Stomach (tissue), 4 donors: Measurements from ENCODE around the gene ACE2.

Experiments
- CTCF ChIP-seq, 7 experiments: fragments of 450-650 bp in 4 of 7; fragments of 200-600 bp in 3 of 7; sonication (generic) in 3 of 7; IDR thresholded peaks; one replicate each; pipeline ENCODE4 v1.5.1; 2016 to 2019; ENCODE audit warnings: antibody characterized with exemption in 7 of 7, control low read depth in 2 of 7, mild to moderate bottlenecking in 1 of 7
- EP300 ChIP-seq: sonication (generic); formaldehyde crosslinking; IDR thresholded peaks from one replicate; pipeline ENCODE4 v1.6.1; 2017; ENCODE audit warnings: antibody characterized with exemption
- POLR2A ChIP-seq, 4 donors: fragments of 450-650 bp; IDR thresholded peaks; one replicate each; pipeline ENCODE4 v1.6.1; 2016; ENCODE audit warnings: antibody characterized with exemption in 4 of 4, control low read depth in 2 of 4, mild to moderate bottlenecking in 1 of 4, moderate library complexity in 1 of 4
- POLR2AphosphoS5 ChIP-seq, 3 donors: sonication (generic); formaldehyde crosslinking; IDR thresholded peaks; one replicate each; pipeline ENCODE4 v1.6.1; 2016; ENCODE audit warnings: antibody characterized with exemption in 3 of 3

- no peak for TF ChIP-seq POLR2A (IDR thresholded peaks at IDR 0.05)
- TF ChIP-seq CTCF (IDR thresholded peaks at IDR 0.05): no peak
- TF ChIP-seq POLR2AphosphoS5 (IDR thresholded peaks at IDR 0.05): no peak
- TF ChIP-seq EP300: no peak
Observed at GRCh38 chrX:15523088-15523487, 77.7 kb downstream of the ACE2 start.
